Measurements from ENCODE around the gene RAPH1. TPM values are rescaled to one million over a fixed set of nuclear protein-coding genes. Genes with fewer than 3 reads are reported as not detected.

Gene RAPH1
- total RNA-seq, 1 experiment from 2014 or later: 5.5 TPM

- in situ Hi-C loops (cut with HindIII; ENCODE audit: low pct_unique_long_range_greater_than_20kb, low sequenced_read_pairs): no loop called here
- DNase-seq (ENCODE audit: low read depth, low spot score): no peak
Measured at GRCh38 chr2:203352604-203353255, 182.4 kb downstream of the RAPH1 start.

- no peak for DNase-seq (ENCODE audit: low read depth, low spot score)
- in situ Hi-C loops (cut with HindIII; ENCODE audit: low pct_unique_long_range_greater_than_20kb, low sequenced_read_pairs): no loop called here
Measured at GRCh38 chr2:203347375-203347774, 187.7 kb downstream of the RAPH1 start.

DNA sequence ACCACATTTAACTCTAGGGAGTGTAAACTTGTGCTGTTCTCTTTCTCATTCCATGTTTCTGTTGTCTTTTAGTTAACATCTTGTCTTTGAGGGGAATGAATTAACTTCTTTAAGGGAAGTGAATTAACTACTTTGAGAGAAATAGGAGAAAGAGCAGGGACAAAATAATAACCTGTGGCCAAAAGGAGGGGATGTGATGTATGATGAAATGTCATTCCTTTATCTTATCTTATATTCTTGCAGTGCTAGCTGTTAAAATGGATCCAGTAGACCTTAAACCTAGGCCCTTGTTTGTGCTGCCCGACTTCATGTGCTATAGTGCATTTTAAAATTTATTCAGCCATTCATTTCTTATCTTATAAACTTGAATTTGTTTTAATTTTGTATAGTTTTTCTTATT is 188.5 kb downstream of the RAPH1 start:
- in situ Hi-C loops (cut with HindIII; ENCODE audit: low pct_unique_long_range_greater_than_20kb, low sequenced_read_pairs): no loop called here
- no peak for DNase-seq (ENCODE audit: low read depth, low spot score)

DNA sequence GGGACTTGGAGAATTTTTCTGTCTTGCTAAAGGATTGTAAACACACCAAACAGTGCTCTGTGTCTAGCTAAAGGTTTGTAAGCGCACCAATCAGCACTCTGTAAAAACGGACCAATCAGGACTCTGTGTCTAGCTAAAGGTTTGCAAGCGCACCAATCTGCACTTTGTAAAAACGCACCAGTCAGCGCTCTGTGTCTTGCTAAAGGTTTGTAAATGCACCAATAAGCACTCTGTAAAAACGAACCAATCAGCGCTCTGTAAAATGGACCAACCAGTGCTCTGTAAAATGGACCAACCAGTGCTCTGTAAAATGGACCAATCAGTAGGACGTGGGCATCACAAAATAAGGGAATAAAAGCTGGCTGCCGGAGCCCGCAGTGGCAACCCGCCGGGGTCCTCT is 190.4 kb downstream of the RAPH1 start:
- in situ Hi-C loops (cut with HindIII; ENCODE audit: low pct_unique_long_range_greater_than_20kb, low sequenced_read_pairs): no loop called here
- no peak for DNase-seq (ENCODE audit: low read depth, low spot score)

Other genes with a start within 250 kb of the RAPH1 start
- gene ABI2, start 206.9 kb downstream of the RAPH1 start, total RNA-seq (2014; rRNA removed; shearing (Covaris generic)): 22.9 and 24.9 TPM in 2 replicates
- gene CD28, start 171.3 kb upstream of the RAPH1 start, total RNA-seq (2014; rRNA removed; shearing (Covaris generic)): not detected in 2 replicates

Measured in SK-MEL-5 (cell line).